GM21515 (cell line): Measurements from ENCODE around the gene USP5.

Experiments used
- ATAC-seq: cut with Tn5 transposase; IDR thresholded peaks from one replicate; pipeline ENCODE4 v1.9.1; 2021; ENCODE audit not compliant: unreplicated experiment

USP5 gene

DNA sequence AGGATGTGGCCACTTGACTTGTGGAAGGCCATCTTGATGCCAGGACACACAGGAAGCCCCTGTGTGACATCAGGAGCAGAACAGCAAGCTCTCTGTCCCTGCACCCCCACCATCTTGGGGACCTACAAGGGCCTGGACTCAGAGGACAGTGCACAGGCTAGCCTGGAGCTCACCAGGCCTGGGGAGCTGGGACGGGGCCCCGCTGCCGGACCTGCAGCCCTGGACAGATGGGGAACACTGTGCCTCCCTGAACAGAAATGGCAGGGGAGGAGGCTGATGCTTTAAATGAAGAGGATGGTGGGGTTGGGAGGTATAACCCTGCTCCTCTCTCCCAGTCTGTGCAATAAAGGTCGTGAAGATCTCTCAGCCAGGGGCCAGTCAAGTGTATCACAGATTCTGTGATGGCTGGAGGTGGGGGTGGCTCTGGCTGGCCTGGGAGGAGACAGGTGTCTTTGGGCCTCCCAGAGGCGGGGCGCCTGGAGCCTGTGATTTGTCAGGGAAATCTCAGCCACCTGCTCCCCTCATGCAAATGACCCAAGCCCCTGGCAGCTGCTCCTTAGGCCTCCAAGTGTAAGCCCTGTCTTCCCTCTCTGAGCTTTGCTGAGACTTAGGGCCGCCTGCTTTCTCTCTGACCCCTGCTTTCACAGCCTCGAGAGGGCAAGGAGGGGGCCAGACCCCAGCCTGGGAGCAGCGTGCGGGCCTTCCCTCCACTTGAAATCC, 12.3 kb upstream of the USP5 start:
- peak; percentile 82 for ATAC-seq

DNA sequence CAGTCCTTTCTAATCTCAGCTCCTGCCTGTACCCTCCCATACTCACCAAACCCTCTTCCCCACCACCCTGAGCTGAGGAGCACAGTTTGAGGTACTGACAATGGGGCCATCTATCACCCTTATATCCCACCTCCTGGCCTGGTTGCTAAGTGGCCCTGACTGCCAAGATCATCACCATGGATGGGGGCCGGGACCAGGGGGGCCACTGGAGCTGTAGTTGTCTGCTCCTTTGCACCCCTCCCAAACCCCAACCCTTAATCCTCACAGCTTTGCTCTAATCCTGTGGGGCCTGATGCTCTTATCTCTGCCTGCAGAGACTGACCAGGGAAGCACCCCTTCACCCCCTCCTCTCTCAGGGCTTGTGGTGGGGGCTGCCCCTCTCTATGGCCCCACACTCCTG, 11.6 kb upstream of the USP5 start:
- ATAC-seq, result no peak

DNA sequence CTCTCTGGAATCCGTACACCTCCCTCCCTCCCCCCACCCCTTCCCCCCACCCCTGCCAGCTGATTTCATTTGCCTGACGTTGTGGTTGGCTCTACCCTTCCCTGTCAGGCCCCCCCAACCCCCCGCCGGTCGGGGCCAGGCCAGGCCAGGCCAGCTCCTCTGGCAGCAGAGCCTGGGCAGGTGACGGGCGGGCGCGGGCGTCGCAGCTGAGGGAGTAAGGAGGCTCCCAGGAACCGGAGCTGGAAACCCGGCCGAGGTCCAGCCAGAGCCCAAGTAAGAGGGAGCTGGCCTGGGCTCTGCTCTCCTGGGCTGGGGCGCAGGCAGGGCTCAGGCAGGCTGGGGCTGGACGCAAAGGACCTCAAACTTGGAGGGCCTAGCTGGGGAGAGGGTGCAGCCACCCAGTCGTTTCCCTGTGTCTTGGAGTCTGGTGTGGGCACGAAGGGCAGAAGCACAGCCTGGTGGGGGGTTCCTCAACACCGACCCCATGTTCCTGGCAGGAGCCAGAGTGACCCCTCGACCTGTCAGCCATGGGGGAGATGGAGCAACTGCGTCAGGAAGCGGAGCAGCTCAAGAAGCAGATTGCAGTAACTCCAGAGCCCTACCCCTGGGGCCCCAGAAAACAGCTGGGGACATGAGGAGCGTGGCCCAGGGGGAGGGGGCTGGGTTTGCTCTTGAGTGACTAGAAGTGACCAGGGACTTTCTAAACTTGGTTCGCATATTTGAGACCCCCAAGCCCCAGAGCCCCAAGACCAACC, 11.0 kb upstream of the USP5 start, which contains the start of gene GNB3:
TSS of gene GNB3 (plus strand) at position 165 of the 755 bp plus-strand sequence. CDS start at position 528, 363 bp downstream.
- ATAC-seq, result no peak

DNA sequence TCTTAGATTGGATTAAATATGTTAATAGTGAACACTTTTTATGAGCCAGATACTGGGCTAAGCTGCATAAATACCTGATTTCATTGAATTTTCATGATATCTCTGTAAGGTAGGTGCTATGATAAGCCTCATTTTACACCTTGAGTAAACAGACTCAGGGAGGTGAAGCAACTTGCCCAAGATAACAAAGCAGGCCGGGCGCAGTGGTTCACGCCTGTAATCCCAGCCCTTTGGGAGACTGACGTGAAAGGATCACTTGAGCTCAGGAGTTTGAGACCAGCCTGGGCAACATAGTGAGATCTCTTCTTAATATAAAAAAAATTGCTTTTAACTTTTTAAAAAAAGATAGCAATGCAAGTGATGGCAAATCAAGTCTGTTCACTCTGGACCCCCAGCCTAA, 9.9 kb upstream of the USP5 start:
- ATAC-seq, result no peak

DNA sequence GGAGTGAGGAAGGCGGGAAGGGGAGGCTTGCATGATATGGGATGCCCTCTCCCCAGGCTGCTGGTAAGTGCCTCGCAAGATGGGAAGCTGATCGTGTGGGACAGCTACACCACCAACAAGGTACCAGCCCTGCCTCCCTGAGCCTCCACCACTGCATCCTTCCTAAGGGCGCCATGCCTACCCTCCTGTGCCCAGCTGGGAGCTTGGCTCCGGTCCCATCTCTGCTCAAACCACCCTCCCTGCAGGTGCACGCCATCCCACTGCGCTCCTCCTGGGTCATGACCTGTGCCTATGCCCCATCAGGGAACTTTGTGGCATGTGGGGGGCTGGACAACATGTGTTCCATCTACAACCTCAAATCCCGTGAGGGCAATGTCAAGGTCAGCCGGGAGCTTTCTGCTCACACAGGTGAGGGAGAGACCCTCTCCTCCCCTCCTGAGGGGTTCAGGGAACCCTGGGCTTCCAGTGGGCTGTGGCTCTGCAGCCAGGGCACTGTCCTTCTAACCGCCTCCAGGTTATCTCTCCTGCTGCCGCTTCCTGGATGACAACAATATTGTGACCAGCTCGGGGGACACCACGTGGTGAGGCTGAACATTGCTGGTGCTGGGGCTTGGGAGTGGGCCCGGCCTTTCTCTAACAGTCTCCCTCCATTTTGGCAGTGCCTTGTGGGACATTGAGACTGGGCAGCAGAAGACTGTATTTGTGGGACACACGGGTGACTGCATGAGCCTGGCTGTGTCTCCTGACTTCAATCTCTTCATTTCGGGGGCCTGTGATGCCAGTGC, 8.6 kb upstream of the USP5 start:
- ATAC-seq, result no peak

DNA sequence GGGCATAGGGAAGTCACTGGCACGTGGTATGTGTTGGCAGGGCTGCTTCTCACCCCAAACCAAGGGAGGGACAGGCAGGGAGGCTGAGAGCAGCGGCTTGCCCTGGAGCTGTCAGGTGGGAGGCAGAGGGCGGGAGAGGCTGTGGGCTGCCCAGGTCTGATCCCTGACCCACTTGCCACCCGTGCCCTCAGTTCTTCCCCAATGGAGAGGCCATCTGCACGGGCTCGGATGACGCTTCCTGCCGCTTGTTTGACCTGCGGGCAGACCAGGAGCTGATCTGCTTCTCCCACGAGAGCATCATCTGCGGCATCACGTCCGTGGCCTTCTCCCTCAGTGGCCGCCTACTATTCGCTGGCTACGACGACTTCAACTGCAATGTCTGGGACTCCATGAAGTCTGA, 6.6 kb upstream of the USP5 start:
- ATAC-seq, result no peak

DNA sequence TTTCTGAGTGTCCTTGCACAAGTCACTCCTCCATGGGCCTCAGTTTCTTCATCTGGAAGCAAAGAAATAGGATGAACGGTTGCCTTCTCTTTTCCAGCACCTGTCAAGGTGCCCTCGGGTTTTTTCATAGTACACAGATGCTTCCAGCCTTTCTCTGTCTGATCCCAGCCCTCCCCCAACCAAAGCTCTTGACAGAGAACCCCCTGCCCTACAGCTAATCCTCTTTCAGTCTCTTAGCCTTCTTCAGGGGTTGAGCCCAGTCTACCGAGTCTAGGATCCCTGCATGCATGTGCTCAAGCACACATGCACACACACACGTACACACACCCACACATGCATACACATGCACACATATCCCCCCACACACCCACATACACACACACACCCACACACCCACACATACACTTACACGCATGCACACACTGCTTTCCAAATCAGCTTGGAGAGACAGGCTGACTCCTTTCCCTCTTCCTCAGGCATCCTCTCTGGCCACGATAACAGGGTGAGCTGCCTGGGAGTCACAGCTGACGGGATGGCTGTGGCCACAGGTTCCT, 5.6 kb upstream of the USP5 start:
- ATAC-seq, result no peak

DNA sequence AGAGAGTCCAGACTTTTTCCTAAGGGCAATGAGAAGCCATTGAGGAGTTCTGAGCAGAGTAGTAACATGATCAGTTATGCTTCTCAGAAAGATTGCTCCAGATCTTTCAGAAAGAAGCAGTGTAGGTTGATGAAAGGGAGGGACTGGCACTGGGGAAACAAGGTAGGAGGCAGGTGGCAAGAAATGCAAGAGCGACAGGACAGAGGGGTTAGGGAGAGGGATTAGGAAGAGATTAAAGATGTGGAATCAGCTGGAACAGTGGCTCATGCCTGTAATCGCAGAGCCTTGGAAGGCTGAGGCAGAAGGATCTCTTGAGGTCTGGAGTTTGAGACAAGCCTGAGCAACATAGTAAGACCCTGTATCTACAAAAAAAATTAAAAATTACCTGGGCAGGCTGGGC, 4.3 kb upstream of the USP5 start:
- no peak for ATAC-seq

DNA sequence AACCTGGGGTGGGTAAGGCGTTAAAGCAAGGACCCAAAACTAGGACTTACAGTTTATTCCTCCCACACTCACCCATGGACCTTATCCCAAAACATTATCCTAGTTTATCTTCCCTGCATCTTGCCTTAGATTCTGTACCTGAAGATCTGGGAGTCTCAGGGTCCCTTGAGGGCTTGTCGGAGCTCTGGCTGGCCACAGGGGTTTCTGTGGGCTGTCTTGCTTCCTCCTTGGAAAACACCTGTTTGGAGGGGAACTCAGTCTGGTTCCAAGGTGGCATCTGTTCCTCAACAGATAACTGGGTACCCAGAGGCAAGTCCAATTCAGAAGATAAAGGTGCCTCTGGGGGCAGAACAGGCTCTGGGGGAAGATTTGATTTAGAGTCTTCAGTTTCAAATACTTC, 2.5 kb upstream of the USP5 start:
- ATAC-seq, result no peak

DNA sequence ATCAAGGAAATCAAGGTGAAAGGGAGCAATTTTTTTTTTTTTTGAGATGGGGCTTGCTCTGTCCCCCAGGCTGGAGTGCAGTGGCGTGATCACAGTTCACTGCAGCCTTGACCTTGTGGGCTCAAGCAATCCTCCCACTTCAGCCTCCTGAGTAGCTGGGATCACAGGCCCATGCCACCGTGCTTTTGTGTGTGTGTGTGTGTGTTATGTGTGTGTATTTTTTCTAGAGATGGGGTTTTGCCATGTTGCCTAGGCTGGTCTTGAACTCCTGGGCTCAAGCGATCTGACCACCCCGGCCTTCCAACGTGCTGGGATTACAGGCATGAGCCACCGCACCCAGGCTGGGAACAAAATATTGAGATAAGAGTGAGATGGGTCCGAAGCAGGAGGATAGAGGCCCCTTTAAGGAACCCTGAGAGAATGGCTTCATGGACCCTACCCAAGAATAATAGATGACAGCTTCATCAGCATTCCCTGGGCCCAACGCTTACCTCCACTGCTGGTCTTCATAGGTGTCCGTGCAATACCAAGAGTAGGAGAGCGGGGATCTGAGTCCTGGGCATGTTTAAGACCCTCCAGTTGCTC, 1.9 kb upstream of the USP5 start:
- no peak for ATAC-seq

DNA sequence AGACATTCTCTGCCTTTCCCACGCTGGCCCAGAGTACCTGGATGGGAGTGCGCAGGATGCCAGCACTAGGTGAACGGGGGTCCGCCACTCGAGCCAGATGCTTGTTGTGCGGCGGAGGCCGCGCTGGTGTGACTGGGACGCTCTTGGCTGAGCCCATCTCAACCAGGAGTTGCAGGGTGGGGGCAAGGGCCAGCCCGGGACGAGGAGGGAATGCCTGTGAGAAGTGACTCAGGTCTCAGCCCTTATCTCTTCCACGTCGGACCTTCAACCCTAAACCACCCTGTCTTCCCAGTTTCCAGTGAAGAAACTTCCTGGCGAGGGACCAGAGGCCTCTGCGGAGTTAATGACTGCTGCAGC, 1.2 kb upstream of the USP5 start:
- no peak for ATAC-seq

DNA sequence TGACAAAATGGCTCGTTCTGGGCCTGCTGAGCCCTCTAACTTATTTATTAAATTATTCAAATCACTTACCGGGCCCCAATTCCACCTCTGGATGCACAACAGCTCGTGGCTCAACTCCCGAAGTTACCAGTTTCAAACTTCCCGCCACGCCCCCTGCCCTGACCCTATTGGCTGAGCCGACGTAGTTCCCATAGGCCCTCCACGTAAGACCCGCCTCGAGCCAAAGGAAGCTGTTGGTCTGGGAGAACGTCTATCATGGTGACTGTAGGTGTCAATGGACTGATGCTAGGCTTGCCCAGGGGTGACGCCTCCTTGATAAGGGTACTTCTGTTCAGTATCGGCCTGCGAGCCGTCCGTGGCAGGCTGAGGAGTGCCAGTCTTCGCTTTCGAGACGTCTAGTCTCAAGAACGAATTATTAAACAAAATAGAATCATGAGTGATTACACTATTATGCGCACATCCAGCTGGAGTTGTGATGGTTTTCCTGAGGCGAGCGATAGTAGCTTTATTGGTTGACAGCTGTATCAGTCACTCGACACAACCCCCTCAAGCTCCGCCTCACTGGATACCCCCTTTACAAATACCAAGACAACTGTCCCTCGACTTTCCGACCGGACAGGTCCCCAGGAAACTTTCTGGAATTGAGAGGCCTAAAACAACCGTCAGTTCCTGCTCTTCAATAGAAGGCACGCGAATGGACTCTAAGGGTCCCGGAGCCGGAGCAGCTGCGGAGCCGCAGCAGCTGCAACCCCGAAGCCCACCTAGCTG, 613 bp upstream of the USP5 start, which contains the start of gene CDCA3:
TSS of gene CDCA3 (minus strand) at position 134 of the 768 bp plus-strand sequence. CDS start 334 bp downstream, outside the sequence.
- ATAC-seq, result peak; percentile 55

DNA sequence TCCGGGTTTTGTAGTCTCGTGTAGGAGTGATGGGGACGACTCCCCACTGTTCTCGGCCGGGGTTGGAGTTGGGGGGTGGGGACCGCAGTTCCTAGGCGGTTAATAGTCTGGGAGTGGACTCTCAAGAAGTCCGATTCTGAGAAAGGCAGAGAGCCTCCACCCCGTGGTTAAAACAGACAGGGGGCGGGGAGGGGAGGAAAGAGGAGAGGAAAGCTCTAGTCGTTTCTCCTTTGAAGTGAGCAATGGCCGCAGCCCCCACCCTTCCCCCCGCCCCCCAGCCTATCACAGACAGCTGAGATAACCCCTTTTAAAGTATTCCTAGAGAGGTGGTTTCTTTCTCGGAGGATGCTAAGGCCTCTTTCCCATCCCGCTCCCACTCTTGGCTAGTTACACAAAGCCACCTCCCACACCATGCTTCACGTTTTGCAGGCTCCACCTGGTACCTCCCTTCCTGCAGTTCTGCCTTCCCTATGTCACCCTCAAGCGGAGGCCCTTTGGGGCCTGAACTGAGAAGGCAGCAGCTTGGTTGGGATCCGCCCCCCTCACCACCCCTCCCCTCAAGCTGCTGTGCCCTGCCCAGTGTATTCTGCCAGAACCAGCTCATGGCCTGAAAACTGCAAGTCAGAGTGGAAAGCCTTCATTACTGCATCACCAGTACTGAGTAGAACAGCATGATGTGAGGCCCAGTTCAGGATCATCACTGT, 853 bp downstream of the USP5 start:
- ATAC-seq, result no peak

DNA sequence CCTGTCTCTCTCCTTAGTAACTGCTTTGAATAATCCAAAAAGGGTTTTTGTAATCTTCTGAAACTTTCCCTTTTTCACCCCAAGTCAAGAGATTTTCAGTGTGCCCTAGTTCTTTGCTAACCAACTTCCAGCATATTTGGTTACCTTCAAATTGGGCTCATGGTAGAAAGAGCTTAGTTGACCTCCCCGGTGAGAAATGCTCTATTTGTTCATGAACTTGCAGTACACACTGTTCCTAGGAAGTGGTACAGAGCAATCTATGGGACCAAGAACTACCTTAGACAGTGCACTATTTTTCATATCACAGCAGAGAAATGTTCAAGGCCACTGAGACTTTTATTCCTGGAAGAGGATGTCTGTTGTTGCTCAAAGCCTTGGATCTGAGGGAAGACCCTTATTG, 1.7 kb downstream of the USP5 start:
- no peak for ATAC-seq

DNA sequence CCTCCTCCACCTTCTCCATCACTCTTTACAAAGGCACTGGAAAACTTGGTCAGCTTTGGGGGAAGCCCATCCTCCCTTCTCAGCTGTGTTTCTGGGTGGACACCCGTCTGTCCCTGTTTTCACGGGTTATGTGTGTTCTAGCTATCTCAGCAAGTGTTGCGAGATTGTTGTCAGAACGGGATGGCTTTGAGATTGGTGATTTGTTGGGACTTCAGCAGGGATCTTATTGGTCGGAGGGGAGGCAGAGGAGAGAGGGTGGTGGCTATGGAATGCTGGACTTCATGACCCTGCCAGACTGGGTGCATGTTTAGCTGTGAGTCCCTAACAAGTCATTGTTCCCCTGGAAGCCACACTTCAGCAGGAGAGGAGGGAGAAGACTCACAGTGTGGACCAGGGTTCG, 2.1 kb downstream of the USP5 start:
- no peak for ATAC-seq

DNA sequence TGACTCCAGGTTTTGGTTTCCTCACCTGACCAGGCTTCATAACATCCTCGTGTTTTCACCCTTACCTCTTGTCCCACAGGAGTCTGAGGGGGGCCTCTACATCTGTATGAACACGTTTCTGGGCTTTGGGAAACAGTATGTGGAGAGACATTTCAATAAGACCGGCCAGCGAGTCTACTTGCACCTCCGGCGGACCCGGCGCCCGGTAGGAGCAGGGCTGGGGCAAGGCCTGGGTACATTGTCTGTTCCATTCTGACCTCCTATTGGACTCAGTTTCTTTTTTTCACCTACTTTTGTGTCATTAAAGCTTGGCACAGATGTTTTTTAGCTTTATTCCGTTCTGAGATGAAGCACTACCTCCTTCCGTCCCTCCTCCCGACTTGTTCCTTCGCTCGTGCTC, 3.4 kb downstream of the USP5 start:
- no peak for ATAC-seq

DNA sequence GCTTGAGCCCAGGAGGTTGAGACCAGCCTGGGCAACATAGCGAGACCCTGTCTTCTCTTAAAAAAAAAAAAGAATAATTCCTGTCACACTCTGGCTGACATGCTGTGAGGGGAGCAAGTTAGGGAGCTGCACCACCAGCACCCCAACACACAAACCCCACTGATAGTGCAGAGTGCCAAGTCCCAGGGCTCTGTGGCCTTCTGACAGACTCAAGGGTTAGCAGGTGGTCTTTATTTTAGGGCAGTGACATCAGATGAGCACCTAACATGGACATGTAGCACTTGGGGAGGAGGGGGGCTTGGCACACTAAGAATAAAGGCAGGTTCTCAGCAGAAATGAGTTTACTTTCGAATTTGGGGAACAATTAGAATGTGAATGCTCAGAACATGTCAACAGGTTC, 6.8 kb downstream of the USP5 start:
- ATAC-seq, result no peak

DNA sequence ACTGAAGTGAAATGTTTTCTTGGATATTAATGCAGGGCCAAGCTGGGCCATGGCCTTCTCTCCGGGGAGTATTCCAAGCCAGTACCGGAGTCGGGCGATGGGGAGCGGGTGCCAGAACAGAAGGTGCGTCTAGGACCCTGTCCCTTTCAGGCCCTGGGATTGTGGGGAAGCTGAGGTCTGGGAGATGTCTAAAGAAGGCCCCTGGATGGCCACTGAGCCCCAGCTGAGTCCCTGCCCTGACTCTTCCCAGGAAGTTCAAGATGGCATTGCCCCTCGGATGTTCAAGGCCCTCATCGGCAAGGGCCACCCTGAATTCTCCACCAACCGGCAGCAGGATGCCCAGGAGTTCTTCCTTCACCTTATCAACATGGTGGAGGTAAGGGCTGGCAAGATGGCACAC, 8.2 kb downstream of the USP5 start:
- ATAC-seq, result no peak

DNA sequence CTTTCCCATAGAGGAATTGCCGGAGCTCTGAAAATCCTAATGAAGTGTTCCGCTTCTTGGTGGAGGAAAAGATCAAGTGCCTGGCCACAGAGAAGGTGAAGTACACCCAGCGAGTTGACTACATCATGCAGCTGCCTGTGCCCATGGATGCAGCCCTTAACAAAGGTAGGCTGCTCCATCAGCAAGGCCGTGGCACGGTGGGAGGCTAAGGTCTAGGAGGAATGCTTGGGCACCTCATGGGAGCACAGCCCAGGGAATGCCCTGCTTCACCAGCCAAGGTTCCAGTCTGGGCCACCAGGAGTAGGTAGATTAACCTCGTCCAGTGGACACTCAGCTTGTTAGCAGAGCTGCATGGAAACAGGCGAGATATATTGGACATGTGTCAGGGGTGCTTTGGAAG, 9.0 kb downstream of the USP5 start:
- ATAC-seq, result no peak

DNA sequence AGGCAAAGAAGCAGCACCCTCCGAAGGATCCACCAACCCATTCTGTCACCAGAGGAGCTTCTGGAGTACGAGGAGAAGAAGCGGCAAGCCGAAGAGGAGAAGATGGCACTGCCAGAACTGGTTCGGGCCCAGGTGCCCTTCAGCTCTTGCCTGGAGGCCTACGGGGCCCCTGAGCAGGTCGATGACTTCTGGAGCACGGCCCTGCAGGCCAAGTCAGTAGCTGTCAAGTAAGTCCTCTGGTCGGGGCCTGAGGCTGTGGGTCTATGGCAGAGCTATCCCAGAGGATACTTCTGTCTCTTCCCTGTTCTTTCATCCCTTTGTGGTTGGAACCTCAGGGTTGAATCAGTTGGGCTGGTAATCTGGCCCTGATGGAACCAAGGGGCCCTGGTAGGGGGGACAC, 9.4 kb downstream of the USP5 start:
- no peak for ATAC-seq
